ENCODE results near the gene MTERF2. TPM values are rescaled to one million over a fixed set of nuclear protein-coding genes. Genes with fewer than 3 reads are reported as not detected.

MTERF2 gene
- total and polyA plus RNA-seq, 11 donors, result 14.9 to 46.1 (median 27.8) TPM

GRCh38 chr12:106962286-106962685, 24.7 kb downstream of the MTERF2 start:
- ATAC-seq (no peak), DNase-seq (no peak)
- intact Hi-C loops (cut with DNase I), result loop anchor here in 1 of 10 donors (5.0 kb wide), 1 partner anchor 130 kb away; the partner anchor contains the start of gene CRY1
- Histone ChIP-seq H3K27me3 (no peaks in the 10 kb centered on the region), H3K4me3 (no peak overlapping the region), H3K27ac (no peak overlapping the region), H3K36me3 (peaks cover 0 to 49% (median 6%) of the 10 kb centered on the region in 9 donors), H3K4me1 (peaks cover 0 to 63% (median 32%) of the 10 kb centered on the region in 12 donors), H3K9me3 (no peaks in the 10 kb centered on the region)
- TF ChIP-seq, protein P1, sequence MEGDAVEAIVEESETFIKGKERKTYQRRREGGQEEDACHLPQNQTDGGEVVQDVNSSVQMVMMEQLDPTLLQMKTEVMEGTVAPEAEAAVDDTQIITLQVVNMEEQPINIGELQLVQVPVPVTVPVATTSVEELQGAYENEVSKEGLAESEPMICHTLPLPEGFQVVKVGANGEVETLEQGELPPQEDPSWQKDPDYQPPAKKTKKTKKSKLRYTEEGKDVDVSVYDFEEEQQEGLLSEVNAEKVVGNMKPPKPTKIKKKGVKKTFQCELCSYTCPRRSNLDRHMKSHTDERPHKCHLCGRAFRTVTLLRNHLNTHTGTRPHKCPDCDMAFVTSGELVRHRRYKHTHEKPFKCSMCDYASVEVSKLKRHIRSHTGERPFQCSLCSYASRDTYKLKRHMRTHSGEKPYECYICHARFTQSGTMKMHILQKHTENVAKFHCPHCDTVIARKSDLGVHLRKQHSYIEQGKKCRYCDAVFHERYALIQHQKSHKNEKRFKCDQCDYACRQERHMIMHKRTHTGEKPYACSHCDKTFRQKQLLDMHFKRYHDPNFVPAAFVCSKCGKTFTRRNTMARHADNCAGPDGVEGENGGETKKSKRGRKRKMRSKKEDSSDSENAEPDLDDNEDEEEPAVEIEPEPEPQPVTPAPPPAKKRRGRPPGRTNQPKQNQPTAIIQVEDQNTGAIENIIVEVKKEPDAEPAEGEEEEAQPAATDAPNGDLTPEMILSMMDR (IDR thresholded peaks at IDR 0.05), result no peak
- no peak for TF ChIP-seq POLR2A (IDR thresholded peaks at IDR 0.05)
- 50 to 71% (median 62%) methylated on average over 3 of the region's 3 CpGs for WGBS, 4 donors

DNA sequence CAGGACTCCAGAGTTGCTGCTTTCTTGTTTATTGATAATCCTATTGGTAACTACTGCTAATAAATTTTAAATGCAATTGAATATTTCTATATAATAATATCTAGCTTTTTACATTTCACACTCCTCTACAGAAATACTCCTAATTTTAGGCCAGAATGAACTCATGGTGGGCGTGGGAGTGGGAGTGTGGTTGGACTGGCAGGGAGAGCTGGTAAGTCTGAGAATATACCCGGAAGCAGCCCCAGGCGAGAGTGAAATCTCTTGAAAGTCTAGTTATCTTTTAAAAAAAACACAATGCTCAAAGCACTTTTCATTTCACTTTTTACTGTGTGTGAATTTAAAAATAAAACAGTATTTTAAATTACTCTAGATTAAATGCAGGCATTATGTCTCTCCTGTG, 26.5 kb downstream of the MTERF2 start:
- Histone ChIP-seq H3K4me3 (no peak overlapping the region), H3K9me3 (no peaks in the 10 kb centered on the region), H3K27ac (no peak overlapping the region), H3K36me3 (peaks cover 0 to 33% (median 2%) of the 10 kb centered on the region in 9 donors), H3K4me1 (peaks cover 0 to 65% (median 32%) of the 10 kb centered on the region in 12 donors), H3K27me3 (no peaks in the 10 kb centered on the region)
- DNase-seq (no peak), ATAC-seq (no peak)
- WGBS, 4 donors, result 87 to 90% (median 89%) methylated on average over 3 of the region's 3 CpGs
- no peak for TF ChIP-seq POLR2A (IDR thresholded peaks at IDR 0.05)
- TF ChIP-seq, protein P1 (IDR thresholded peaks at IDR 0.05), result no peak
- intact Hi-C loops (cut with DNase I), result loop anchor here in 2 of 10 donors (2.0 to 5.0 kb wide), 2 partner anchors 24 to 132 kb away; partner anchors contain the start of gene CRY1 (in 1 of the 2)

DNA sequence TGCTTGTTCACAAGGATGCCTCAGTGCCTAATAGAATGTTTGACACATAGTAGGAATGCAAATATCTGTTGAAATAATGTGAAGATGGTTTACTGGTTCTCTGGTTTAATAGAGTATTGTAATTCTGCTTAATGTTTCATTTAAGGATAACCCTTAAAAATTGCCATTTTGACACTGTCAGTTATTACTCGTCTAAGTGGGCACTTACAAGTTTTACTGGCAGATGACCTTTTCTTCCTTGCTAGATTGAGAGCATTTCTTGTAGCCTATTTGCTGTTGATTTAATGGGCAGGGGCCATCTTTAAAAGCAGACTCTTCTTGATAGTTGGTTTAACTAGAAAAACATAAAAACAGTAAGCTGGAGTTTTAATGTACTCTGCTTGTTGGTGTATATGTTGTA, 29.4 kb downstream of the MTERF2 start:
- H3K9me3 ChIP-seq, result no peaks in the 10 kb centered on the region
- DNase-seq, result no peak
- intact Hi-C loops (cut with DNase I), result loop anchor here in 5 of 10 donors (2.0 to 10.0 kb wide), 6 partner anchors 29 to 183 kb away; partner anchors contain the start of genes CRY1 (in 5 of the 5), MTERF2 (in 1 of the 5) and RIC8B (in 1 of the 5)
- peak overlapping the region in 11 of 12 donors; percentile 84 to 98 (median 90) for H3K4me3 ChIP-seq
- no peak for ATAC-seq
- H3K27me3 ChIP-seq, result no peaks in the 10 kb centered on the region
- peak overlapping the region in 3 of 12 donors; percentile 27 to 99 (median 99) for H3K27ac ChIP-seq
- H3K4me1 ChIP-seq, result peaks cover 0 to 59% (median 31%) of the 10 kb centered on the region in 12 donors
- peaks cover 0 to 20% (median 0%) of the 10 kb centered on the region in 9 donors for H3K36me3 ChIP-seq
- TF ChIP-seq POLR2A (IDR thresholded peaks at IDR 0.05), result no peak
- TF ChIP-seq, protein P1 (IDR thresholded peaks at IDR 0.05), result no peak
- 4 to 20% (median 12%) methylated on average over 1 of the region's 1 CpG for WGBS, 4 donors

DNA sequence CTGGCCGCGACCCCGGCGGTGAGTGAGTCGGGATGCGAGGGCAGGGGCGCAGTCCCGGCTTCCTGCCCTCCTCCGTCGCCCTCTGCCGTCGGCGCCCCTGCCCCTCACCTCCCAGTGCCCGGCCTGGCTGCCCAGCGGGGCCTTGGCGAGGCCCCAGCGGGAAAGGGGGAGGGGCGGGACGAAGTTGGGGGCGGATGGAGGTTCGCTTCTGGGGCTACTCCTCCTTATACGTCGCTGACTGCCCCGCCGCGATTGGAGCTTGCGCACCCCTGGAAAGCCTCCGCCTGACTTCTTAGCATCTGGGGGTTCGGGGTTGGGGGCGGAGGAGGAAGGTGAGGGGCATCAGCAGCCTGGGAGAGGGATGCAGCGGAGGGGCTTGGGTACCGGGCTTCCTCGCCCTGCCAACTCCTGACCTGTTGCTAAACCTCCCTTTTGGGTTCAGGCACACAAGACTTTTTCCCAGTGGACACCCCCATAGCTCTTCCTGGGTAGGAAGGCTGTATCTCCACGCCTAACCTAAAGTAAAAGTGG, 30.8 kb downstream of the MTERF2 start:
- Histone ChIP-seq H3K27ac (peak overlapping the region; percentile 95 to 100 (median 99)), H3K9me3 (no peaks in the 10 kb centered on the region), H3K4me1 (peaks cover 0 to 46% (median 25%) of the 10 kb centered on the region in 12 donors), H3K27me3 (no peaks in the 10 kb centered on the region), H3K4me3 (peak overlapping the region; percentile 59 to 98 (median 90)), H3K36me3 (peaks cover 0 to 16% (median 0%) of the 10 kb centered on the region in 9 donors)
- intact Hi-C loops (cut with DNase I), result loop anchor here in 5 of 10 donors (1.0 to 10.0 kb wide), 7 partner anchors 31 to 181 kb away; partner anchors contain the start of genes CRY1 (in 5 of the 5), MTERF2 (in 2 of the 5) and RIC8B (in 1 of the 5)
- TF ChIP-seq POLR2A (IDR thresholded peaks at IDR 0.05), result no peak
- TF ChIP-seq, protein P1 (IDR thresholded peaks at IDR 0.05), result peak in 6 of 12 donors; percentile 8 to 44 (median 24)
- DNase-seq, result peak; percentile 66 to 77 (median 70)
- ATAC-seq, result peak; percentile 25 to 68 (median 56)
- 0 to 1% (median 0%) methylated on average over 16 to 34 of the region's 34 CpGs for WGBS, 4 donors
